Upper lobe of right lung (tissue), 1 donor: ENCODE measurements around the gene E2F2. TPM values are rescaled to one million over a fixed set of nuclear protein-coding genes. Genes with fewer than 3 reads are reported as not detected.

Experiments
- ATAC-seq: fragments of 200-7000 bp; cut with Tn5 transposase; one replicate; pipeline ENCODE4 v1.9.1; 2020; ENCODE audit warnings: mild to moderate bottlenecking, moderate library complexity
- DNase-seq: peaks from one replicate; pipeline ENCODE4 v3.0.0-alpha.2; 2020
- H3K27ac ChIP-seq: fragments of 200-600 bp; one replicate; pipeline ENCODE4 v1.8.0; 2022
- H3K27me3 ChIP-seq: fragments of 200-600 bp; one replicate; pipeline ENCODE4 v1.8.0; 2022; ENCODE audit warnings: mild to moderate bottlenecking
- H3K36me3 ChIP-seq: fragments of 200-600 bp; one replicate; pipeline ENCODE4 v1.8.0; 2022
- H3K4me1 ChIP-seq: fragments of 200-600 bp; one replicate; pipeline ENCODE4 v1.8.0; 2022
- H3K4me3 ChIP-seq: fragments of 200-600 bp; one replicate; pipeline ENCODE4 v1.8.0; 2022; ENCODE audit warnings: mild to moderate bottlenecking
- H3K9me3 ChIP-seq: fragments of 200-600 bp; one replicate; pipeline ENCODE4 v1.8.0; 2022
- CTCF ChIP-seq: fragments of 200-600 bp; IDR thresholded peaks from one replicate; pipeline ENCODE4 v1.8.0; 2022; ENCODE audit warnings: antibody characterized with exemption
- intact Hi-C: fragments of 100-400 bp; cut with DNase I; formaldehyde crosslinking; loops from one replicate; pipeline ENCODE4 v1.11.0; 2022
- total RNA-seq: library from RNA; stranded (reverse); fragmentation: NEBNext Ultra II Directional; extraction: Animal tissue kit (Norgen Biotek cat#: 25700); gene quantifications from one replicate; pipeline ENCODE4 v1.2.1, GENCODE V29; 2021
- donor health status: DM: no; HTN: yes; CAD: no; lungs with severe emphysema.

E2F2 gene
- total RNA-seq, 1 donor from 2014 or later: 0.32 TPM

- Histone ChIP-seq H3K9me3 (no peaks in the 10 kb centered on the region), H3K27ac (no peak overlapping the region), H3K36me3 (no peaks in the 10 kb centered on the region), H3K4me1 (peaks cover 8% of the 10 kb centered on the region), H3K27me3 (no peaks in the 10 kb centered on the region), H3K4me3 (peak overlapping the region; percentile 9)
- DNase-seq: peak; percentile 90
- intact Hi-C loops: loop anchor here (5.0 kb wide), 2 partner anchors 42 to 98 kb away; no protein-coding TSS in a partner anchor
- TF ChIP-seq CTCF: peak; percentile 94
- ATAC-seq: peak; percentile 97
These were observed 8.7 kb upstream of the E2F2 start for GRCh38 chr1:23539698-23540266.

GRCh38 chr1:23537296-23537973 is 6.4 kb upstream of the E2F2 start:
- ATAC-seq: no peak
- Histone ChIP-seq H3K9me3 (no peaks in the 10 kb centered on the region), H3K4me1 (peaks cover 13% of the 10 kb centered on the region), H3K36me3 (no peaks in the 10 kb centered on the region), H3K27ac (no peak overlapping the region), H3K27me3 (no peaks in the 10 kb centered on the region), H3K4me3 (no peak overlapping the region)
- no peak for TF ChIP-seq CTCF
- intact Hi-C loops: no loop called here
- no peak for DNase-seq

GRCh38 chr1:23533246-23534023 is 2.4 kb upstream of the E2F2 start:
- H3K27me3 ChIP-seq: no peaks in the 10 kb centered on the region
- peak; percentile 71 for ATAC-seq
- intact Hi-C loops: no loop called here

DNA sequence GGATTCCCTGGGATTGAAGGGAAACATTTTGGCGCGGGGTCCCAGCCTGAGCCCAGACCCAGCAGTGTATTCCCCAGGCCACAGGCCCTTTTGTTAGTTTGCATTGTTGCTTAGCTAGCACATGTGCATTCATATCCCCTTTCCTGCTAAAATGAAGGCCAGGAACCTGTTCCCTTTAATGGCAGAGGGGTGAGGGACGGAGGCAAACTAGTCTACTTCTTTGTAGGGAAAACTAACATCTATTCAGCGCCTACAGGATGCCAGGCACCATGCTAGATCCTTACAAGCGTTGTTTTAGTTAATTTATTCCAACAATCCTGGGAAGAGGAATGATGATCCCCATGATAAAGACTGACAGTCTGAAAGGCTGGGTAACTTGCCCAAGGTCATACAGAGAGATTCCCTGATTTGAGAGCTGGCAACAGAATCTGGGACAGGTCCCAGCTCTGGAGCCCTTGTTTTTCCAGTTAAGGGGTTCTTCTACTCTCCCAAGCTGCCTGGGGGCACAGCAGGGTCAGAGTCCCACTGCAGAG is 595 bp upstream of the E2F2 start:
- TF ChIP-seq CTCF: no peak
- no peaks in the 10 kb centered on the region for H3K36me3 ChIP-seq
- H3K27me3 ChIP-seq: no peaks in the 10 kb centered on the region
- H3K27ac ChIP-seq: no peak overlapping the region
- ATAC-seq (no peak), DNase-seq (no peak)
- intact Hi-C loops: no loop called here
- H3K9me3 ChIP-seq: no peaks in the 10 kb centered on the region
- H3K4me3 ChIP-seq: peak overlapping the region; percentile 39
- H3K4me1 ChIP-seq: peaks cover 50% of the 10 kb centered on the region

More at GRCh38 chr1:23533246-23534023, 2.4 kb upstream of the E2F2 start:
- Histone ChIP-seq H3K9me3 (no peaks in the 10 kb centered on the region), H3K4me1 (peaks cover 36% of the 10 kb centered on the region), H3K4me3 (no peak overlapping the region), H3K27ac (peak overlapping the region; percentile 19), H3K36me3 (no peaks in the 10 kb centered on the region)
- no peak for DNase-seq
- no peak for TF ChIP-seq CTCF

DNA sequence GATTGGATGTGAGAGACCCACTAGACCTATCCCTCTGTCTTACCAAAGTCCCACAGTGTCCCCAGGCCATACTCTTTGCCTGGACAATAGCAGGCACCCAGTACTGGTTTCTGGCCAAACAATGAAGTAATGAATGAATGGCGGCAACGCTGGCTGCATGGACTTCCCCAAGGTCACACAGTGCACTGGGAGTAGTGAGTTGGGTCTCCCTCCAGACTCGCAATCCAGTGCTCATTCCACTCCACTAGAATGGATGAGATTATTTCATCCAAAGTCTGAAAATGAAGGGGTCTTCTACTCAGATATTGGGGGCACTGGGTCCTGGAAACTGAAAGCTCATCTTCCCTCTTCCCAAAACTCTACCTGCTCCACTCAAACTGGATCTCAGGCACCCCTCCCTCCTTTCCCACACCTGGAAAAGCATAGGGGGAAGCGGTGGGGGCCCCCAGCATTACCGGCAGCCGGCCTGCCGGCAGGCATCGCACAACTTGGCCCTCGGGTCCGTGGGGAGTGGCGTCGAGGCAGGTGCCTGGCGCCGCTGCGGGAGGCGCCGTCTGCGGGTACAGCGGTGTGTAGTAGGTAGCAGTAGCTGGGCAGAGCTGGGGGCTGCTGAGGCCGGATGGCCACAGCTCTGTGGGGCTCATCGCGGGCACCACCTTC is 816 bp downstream of the E2F2 start:
- ATAC-seq: no peak
- intact Hi-C loops: no loop called here

More for the DNA sequence above, 816 bp downstream of the E2F2 start:
- Histone ChIP-seq H3K27me3 (no peaks in the 10 kb centered on the region), H3K27ac (no peak overlapping the region), H3K4me1 (peaks cover 50% of the 10 kb centered on the region), H3K36me3 (no peaks in the 10 kb centered on the region), H3K4me3 (peak overlapping the region; percentile 52), H3K9me3 (no peaks in the 10 kb centered on the region)
- DNase-seq: no peak
- no peak for TF ChIP-seq CTCF
